K562 (cell line): ENCODE data around the gene RAP2B. TPM values are rescaled to one million over a fixed set of nuclear protein-coding genes. Genes with fewer than 3 reads are reported as not detected.

Experiments
- ATAC-seq: fragments of 200-7000 bp; cut with Tn5 transposase; 3 replicates; pipeline ENCODE4 v1.9.1; 2020; ENCODE audit warnings: moderate library complexity
- BruUV-seq: library from RNA; stranded (reverse); fragments of 400-500 nt; replicated peaks from 2 replicates; lab custom pipeline; 2021; lab: Mats Ljungman, UMichigan
- CTCF ChIA-PET: fragments of 300-600 bp; formaldehyde crosslinking; extraction: SDS; loops from one replicate; lab custom pipeline; 2021; ENCODE audit warnings: low intra/inter-chr PET ratio; lab: Yijun Ruan, JAX
- POLR2A ChIA-PET: fragments of 300-600, 350-650 bp; sonication (Branson Sonifier 250); formaldehyde crosslinking; extraction: SDS; loops from one replicate; lab custom pipeline; 2021; ENCODE audit warnings: antibody characterized with exemption, inconsistent platforms; lab: Yijun Ruan, JAX
- DNase-seq, 4 experiments: peaks; one replicate each; pipeline versions ENCODE4 v3.0.0 to v3.0.0-alpha.2; 2011 to 2018; ENCODE audit warnings: low spot score in 3 of 4, mixed read lengths in 3 of 4; ENCODE audit errors: extremely low read depth in 1 of 4
- FAIRE-seq: peaks from 2 replicates; lab custom pipeline; 2011; peaks lifted over from hg19 to GRCh38; lab: Jason Lieb, UNC
- H2AFZ ChIP-seq: 2 replicates; pipeline ENCODE4 v1.6.0; 2011; ENCODE audit warnings: low read depth, low read length, control low read depth, inconsistent platforms
- H3K27ac ChIP-seq: fragments of 200-600 bp; 3 replicates; pipeline ENCODE4 v1.8.0; 2011; ENCODE audit warnings: low read depth, mild to moderate bottlenecking, control low read depth, inconsistent platforms, low read length, moderate library complexity, mixed read lengths; ENCODE audit errors: extremely low read depth
- H3K27me3 ChIP-seq, 2 experiments: fragments of 300-600 bp in 1 of 2; 2 replicates in 1 of 2; 3 replicates in 1 of 2; pipeline versions ENCODE4 v1.6.0 to v1.8.0; 2011; ENCODE audit warnings: inconsistent platforms in 2 of 2, low read length in 2 of 2, mild to moderate bottlenecking in 1 of 2, mixed read lengths in 1 of 2, moderate library complexity in 1 of 2; ENCODE audit not compliant: control insufficient read depth in 2 of 2, insufficient read depth in 2 of 2
- H3K36me3 ChIP-seq: fragments of 300-600 bp; 3 replicates; pipeline ENCODE4 v1.8.0; 2011; ENCODE audit warnings: mild to moderate bottlenecking, low read length, inconsistent platforms; ENCODE audit not compliant: control insufficient read depth, insufficient read depth
- H3K4me1 ChIP-seq, 2 experiments: fragments of 200-600 bp in 1 of 2; replicated peaks in 1 of 2; 2 replicates in 1 of 2; 3 replicates in 1 of 2; pipeline versions ENCODE4 v1.5.1 to v1.8.0; 2011; ENCODE audit warnings: inconsistent platforms in 2 of 2, low read length in 2 of 2, mild to moderate bottlenecking in 1 of 2, mixed read lengths in 1 of 2, moderate library complexity in 1 of 2; ENCODE audit not compliant: control insufficient read depth in 2 of 2, insufficient read depth in 2 of 2
- H3K4me2 ChIP-seq: 2 replicates; pipeline ENCODE4 v1.6.1; 2011; ENCODE audit warnings: low read length, control low read depth, inconsistent platforms, mixed read lengths; ENCODE audit not compliant: insufficient read depth
- H3K4me3 ChIP-seq: fragments of 200-600 bp; sonication (generic), shearing (Covaris generic); 2 replicates; pipeline ENCODE4 v1.5.1; 2016; ENCODE audit warnings: control low read depth, inconsistent platforms
- H3K79me2 ChIP-seq: fragments of 200-600 bp; 3 replicates; pipeline ENCODE4 v1.8.0; 2011; ENCODE audit warnings: low read length, inconsistent platforms; ENCODE audit not compliant: control insufficient read depth, insufficient read depth
- H3K9ac ChIP-seq, 2 experiments: 2 replicates each; pipeline versions ENCODE4 v1.6.0 to v1.6.1; 2011; ENCODE audit warnings: low read depth in 2 of 2, low read length in 2 of 2, control low read depth in 1 of 2, inconsistent platforms in 1 of 2, mild to moderate bottlenecking in 1 of 2, mixed read lengths in 1 of 2; ENCODE audit not compliant: insufficient read depth in 1 of 2
- H3K9me1 ChIP-seq: one replicate; pipeline ENCODE4 v1.6.0; 2011; ENCODE audit warnings: inconsistent platforms, mild to moderate bottlenecking, low read length, moderate library complexity; ENCODE audit not compliant: control insufficient read depth, insufficient read depth
- H3K9me3 ChIP-seq: replicated peaks from 2 replicates; pipeline ENCODE4 v1.5.1; 2011; ENCODE audit warnings: low read depth, low read length, inconsistent platforms; ENCODE audit not compliant: control insufficient read depth, insufficient read depth
- H4K20me1 ChIP-seq: replicated peaks from 2 replicates; pipeline ENCODE4 v1.6.1; 2011; ENCODE audit warnings: low read length, inconsistent platforms, mixed read lengths; ENCODE audit not compliant: control insufficient read depth, insufficient read depth
- ARID2 ChIP-seq: fragments of 450-650 bp; IDR thresholded peaks from 2 replicates; pipeline ENCODE4 v1.6.1; 2017; ENCODE audit warnings: antibody characterized with exemption, mild to moderate bottlenecking
- BACH1 ChIP-seq: fragments of 200-800 bp; sonication (Bioruptor generic); IDR thresholded peaks from 2 replicates; pipeline ENCODE4 v1.6.1; 2016; ENCODE audit warnings: missing genetic modification characterization, missing compliant biosample characterization
- CBX8 ChIP-seq: fragments of 200-600 bp; sonication (generic); IDR thresholded peaks from 2 replicates; pipeline ENCODE4 v1.6.1; 2012; ENCODE audit warnings: borderline replicate concordance, mixed run types, low read depth, mild to moderate bottlenecking, moderate library complexity, mixed read lengths, low read length, control low read depth, inconsistent platforms; ENCODE audit not compliant: poor library complexity, severe bottlenecking; ENCODE audit errors: extremely low read depth
- CEBPG ChIP-seq, 3 experiments: fragments of 200-800 bp in 1 of 3; sonication (Bioruptor generic) in 1 of 3; sonication (generic) in 1 of 3; formaldehyde crosslinking in 1 of 3; IDR thresholded peaks in 2 of 3; conservative IDR thresholded peaks in 1 of 3; 2 replicates each; pipeline versions ENCODE4 v1.6.1 to v1.8.0; 2016 to 2022; ENCODE audit warnings: missing compliant biosample characterization in 2 of 3, missing genetic modification characterization in 2 of 3, mild to moderate bottlenecking in 1 of 3, missing genetic modification reagents in 1 of 3
- CHD1 ChIP-seq: fragments of 200-600 bp; sonication (generic); IDR thresholded peaks from one replicate; pipeline ENCODE4 v1.6.1; 2012; ENCODE audit warnings: mild to moderate bottlenecking, moderate library complexity, low read length, inconsistent platforms
- DIDO1 ChIP-seq: fragments of 450-650 bp; IDR thresholded peaks from 2 replicates; pipeline ENCODE4 v1.6.1; 2016; ENCODE audit warnings: low read depth, missing biosample characterization, missing genetic modification characterization
- ELF4 ChIP-seq: fragments of 450-650 bp; formaldehyde crosslinking; IDR thresholded peaks from 2 replicates; pipeline ENCODE4 v1.4.0; 2022; ENCODE audit warnings: missing genetic modification characterization
- EWSR1 ChIP-seq: fragments of 450-650 bp; IDR thresholded peaks from 2 replicates; pipeline ENCODE4 v1.6.1; 2018; ENCODE audit warnings: borderline replicate concordance, mild to moderate bottlenecking, low read depth, moderate library complexity; ENCODE audit not compliant: partially characterized antibody
- KAT2B ChIP-seq: IDR thresholded peaks from one replicate; pipeline ENCODE4 v1.6.1; 2012; ENCODE audit warnings: low read depth, mild to moderate bottlenecking, control low read depth, inconsistent platforms, low read length, moderate library complexity
- MCM3 ChIP-seq: fragments of 450-650 bp; IDR thresholded peaks from 2 replicates; pipeline ENCODE4 v1.6.1; 2016
- MTF1 ChIP-seq: fragments of 250-450 bp; sonication (Bioruptor Pico); IDR thresholded peaks from 2 replicates; pipeline ENCODE4 v1.9.0; 2021; ENCODE audit warnings: moderate library complexity, mild to moderate bottlenecking, inconsistent platforms, borderline replicate concordance
- NCOA6 ChIP-seq: fragments of 450-650 bp; IDR thresholded peaks from 2 replicates; pipeline ENCODE4 v1.6.1; 2017; ENCODE audit warnings: mild to moderate bottlenecking
- RBFOX2 ChIP-seq: fragments of 200-400 bp; formaldehyde crosslinking; IDR thresholded peaks from 2 replicates; pipeline ENCODE4 v1.6.1; 2017; ENCODE audit warnings: low read depth, mild to moderate bottlenecking, low read length, moderate library complexity
- RBM14 ChIP-seq: fragments of 200-400 bp; formaldehyde crosslinking; IDR thresholded peaks from 2 replicates; pipeline ENCODE4 v1.6.1; 2018; ENCODE audit warnings: low read depth, mild to moderate bottlenecking, low read length, moderate library complexity, borderline replicate concordance; ENCODE audit not compliant: insufficient read depth
- SAP30 ChIP-seq: fragments of 200-600 bp; sonication (generic); IDR thresholded peaks from 2 replicates; pipeline ENCODE4 v1.6.1; 2012; ENCODE audit warnings: borderline replicate concordance, low read depth, mild to moderate bottlenecking, moderate library complexity, low read length, control low read depth, inconsistent platforms; ENCODE audit not compliant: insufficient read depth, poor library complexity, severe bottlenecking
- SIN3B ChIP-seq: fragments of 450-650 bp; IDR thresholded peaks from 2 replicates; pipeline ENCODE4 v1.6.1; 2017; ENCODE audit warnings: low read depth, mild to moderate bottlenecking, moderate library complexity
- TOE1 ChIP-seq, 2 experiments: fragments of 450-650 bp in 1 of 2; sonication (generic) in 1 of 2; formaldehyde crosslinking in 1 of 2; IDR thresholded peaks; 2 replicates each; pipeline versions ENCODE4 v1.7.1 to v1.8.0; 2016 to 2022; ENCODE audit warnings: borderline replicate concordance in 2 of 2, mild to moderate bottlenecking in 2 of 2, antibody characterized with exemption in 1 of 2, inconsistent platforms in 1 of 2, low read depth in 1 of 2, missing genetic modification reagents in 1 of 2, moderate library complexity in 1 of 2
- ZC3H4 ChIP-seq: sonication (generic); formaldehyde crosslinking; IDR thresholded peaks from 2 replicates; pipeline ENCODE4 v1.9.0; 2021; ENCODE audit warnings: missing genetic modification reagents, borderline replicate concordance
- WGBS: fragments of 100-300 bp; shearing (Covaris generic); methylation state at CpG from one replicate; pipeline ENCODE4 v1.1.6; 2016; ENCODE audit warnings: low coverage, mixed read lengths; ENCODE audit not compliant: insufficient coverage; ENCODE audit errors: missing lambda C conversion rate; 5-methylcytosine and 5-hydroxymethylcytosine counted together
- in situ Hi-C: fragments of 300-500 bp; cut with MboI; formaldehyde crosslinking; loops from 4 replicates; pipeline ENCODE4 v1.15.0; 2018; ENCODE audit warnings: inconsistent platforms, mixed read lengths
- intact Hi-C: fragments of 100-400 bp; cut with micrococcal nuclease; formaldehyde crosslinking; loops from 2 replicates; pipeline ENCODE4 v1.14.2; 2022
- polyA plus RNA-seq, 8 experiments: library from polyadenylated mRNA; depleted of rRNA in 4 of 8; stranded (reverse) in 5 of 8; unstranded in 3 of 8; fragments of >200 nt; fragmentation: Nextera tagmentation in 2 of 8; fragmentation: Illumina TruSeq in 1 of 8; extraction: Ambion mirVana in 2 of 8; extraction: Trizol in 1 of 8; gene quantifications; 2 replicates each; pipeline versions ENCODE4 v1.2.1 to v1.2.3, GENCODE V29; 2011 to 2014; ENCODE audit warnings: inconsistent platforms in 1 of 8, missing spikeins in 1 of 8
- total RNA-seq, 7 experiments: library from RNA; depleted of rRNA in 6 of 7; stranded (reverse); fragments of >200 nt in 6 of 7; fragmentation: Illumina TruSeq in 2 of 7; extraction: Trizol in 2 of 7; gene quantifications; 2 replicates each; pipeline versions ENCODE4 v1.2.1 to v1.2.3, GENCODE V29; 2011 to 2021; ENCODE audit warnings: low replicate concordance in 1 of 7
- TF ChIP-seq, protein P1 (sequence below): fragments of 250-450 bp; sonication (Bioruptor Pico); IDR thresholded peaks from 2 replicates; pipeline ENCODE4 v1.5.0; 2021
- TF ChIP-seq, protein P2 (sequence below): fragments of 450-650 bp; formaldehyde crosslinking; IDR thresholded peaks from 2 replicates; pipeline ENCODE4 v1.4.0; 2020; ENCODE audit warnings: mild to moderate bottlenecking, moderate library complexity

Gene RAP2B
- total and polyA plus RNA-seq, 9 of the 15 experiments (the other 6 are each of a cell fraction or from before 2014, with no cell fraction given) = 9.4 to 31.2 (median 15.8) TPM

DNA sequence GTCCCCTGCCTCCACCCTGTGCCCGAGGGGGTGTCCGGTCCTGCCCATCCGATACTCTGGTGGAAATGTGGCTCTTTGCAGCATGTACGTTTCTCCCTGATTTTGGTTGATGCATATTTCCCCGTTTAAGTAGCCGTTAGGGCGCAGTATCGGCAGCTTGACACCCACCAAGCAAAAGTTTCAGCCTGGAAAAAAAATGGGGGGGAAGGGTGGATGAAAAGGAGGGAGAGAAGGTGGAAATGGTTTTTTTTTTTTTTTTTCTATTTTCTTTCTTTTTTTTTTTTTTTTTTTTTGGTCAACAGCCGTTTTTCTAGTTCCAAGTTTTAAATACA is 1.3 kb downstream of the RAP2B start:
- no TSS peak for BruUV-seq
- peaks cover 13 to 24% of the 10 kb centered on the region in 2 experiments; a peak in 4 of 5 replicates for H3K4me1 ChIP-seq
- no peaks in the 10 kb centered on the region for H3K9me3 ChIP-seq
- POLR2A ChIA-PET = interaction anchor here (1.1 kb wide), 1 partner anchor 9 kb away, joined by 3 read pairs; no protein-coding TSS in a partner anchor
- CTCF ChIA-PET = interaction anchor here (1.1 kb wide), 1 partner anchor 9 kb away, joined by 3 read pairs; no protein-coding TSS in a partner anchor
- H3K79me2 ChIP-seq = peaks cover 64% of the 10 kb centered on the region
- intact Hi-C loops = loop anchor here (10.0 kb wide), 2 partner anchors 601 to 889 kb away; no protein-coding TSS in a partner anchor
- 2% methylated on average over 9 of the region's 9 CpGs for WGBS
- peak overlapping the region; percentile 84 to 99 for H3K9ac ChIP-seq
- peak overlapping the region; percentile 88 for H3K4me3 ChIP-seq
- peak in 2 of 4 experiments; percentile 32 to 53 for DNase-seq
- FAIRE-seq = no peak
- peak; percentile 4 for ATAC-seq
- no peak overlapping the region; the same call in 1 of the 2 replicates for H2AFZ ChIP-seq
- H4K20me1 ChIP-seq = no peaks in the 10 kb centered on the region; the same call in 1 of the 2 replicates
- H3K36me3 ChIP-seq = peaks cover 34% of the 10 kb centered on the region
- in situ Hi-C loops = no loop called here
- H3K27me3 ChIP-seq = no peaks in the 10 kb centered on the region
- no peaks in the 10 kb centered on the region for H3K9me1 ChIP-seq
- H3K27ac ChIP-seq = peak overlapping the region; percentile 84
- peak overlapping the region; percentile 95 for H3K4me2 ChIP-seq
- no peak for TF ChIP-seq ELF4 (CRISPR knock-in tag)
- TF ChIP-seq CEBPG (CRISPR knock-in tag; IDR thresholded peaks at IDR 0.05) = no peak
- no peak for TF ChIP-seq CEBPG (tag; conservative IDR thresholded peaks at IDR 0.05 in 1 of 2, IDR thresholded peaks at IDR 0.05 in 1 of 2)
- no peak for TF ChIP-seq RBM14
- TF ChIP-seq MCM3 = no peak
- TF ChIP-seq SIN3B = no peak
- no peak for TF ChIP-seq BACH1
- no peak for TF ChIP-seq CHD1
- no peak for TF ChIP-seq TOE1 (IDR thresholded peaks at IDR 0.05; ENCODE audit: borderline replicate concordance)
- no peak for TF ChIP-seq TOE1 (CRISPR knock-in tag; IDR thresholded peaks at IDR 0.05; ENCODE audit: borderline replicate concordance, low read depth)
- TF ChIP-seq MTF1 (CRISPR knock-in tag) = no peak
- TF ChIP-seq, protein P1, sequence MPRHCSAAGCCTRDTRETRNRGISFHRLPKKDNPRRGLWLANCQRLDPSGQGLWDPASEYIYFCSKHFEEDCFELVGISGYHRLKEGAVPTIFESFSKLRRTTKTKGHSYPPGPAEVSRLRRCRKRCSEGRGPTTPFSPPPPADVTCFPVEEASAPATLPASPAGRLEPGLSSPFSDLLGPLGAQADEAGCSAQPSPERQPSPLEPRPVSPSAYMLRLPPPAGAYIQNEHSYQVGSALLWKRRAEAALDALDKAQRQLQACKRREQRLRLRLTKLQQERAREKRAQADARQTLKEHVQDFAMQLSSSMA (CRISPR knock-in tag) = no peak
- no peak for TF ChIP-seq KAT2B
- no peak for TF ChIP-seq NCOA6
- no peak for TF ChIP-seq ZC3H4
- no peak for TF ChIP-seq EWSR1
- TF ChIP-seq DIDO1 (tag) = no peak
- TF ChIP-seq RBFOX2 = no peak
- TF ChIP-seq CBX8 = no peak
- TF ChIP-seq, protein P2, sequence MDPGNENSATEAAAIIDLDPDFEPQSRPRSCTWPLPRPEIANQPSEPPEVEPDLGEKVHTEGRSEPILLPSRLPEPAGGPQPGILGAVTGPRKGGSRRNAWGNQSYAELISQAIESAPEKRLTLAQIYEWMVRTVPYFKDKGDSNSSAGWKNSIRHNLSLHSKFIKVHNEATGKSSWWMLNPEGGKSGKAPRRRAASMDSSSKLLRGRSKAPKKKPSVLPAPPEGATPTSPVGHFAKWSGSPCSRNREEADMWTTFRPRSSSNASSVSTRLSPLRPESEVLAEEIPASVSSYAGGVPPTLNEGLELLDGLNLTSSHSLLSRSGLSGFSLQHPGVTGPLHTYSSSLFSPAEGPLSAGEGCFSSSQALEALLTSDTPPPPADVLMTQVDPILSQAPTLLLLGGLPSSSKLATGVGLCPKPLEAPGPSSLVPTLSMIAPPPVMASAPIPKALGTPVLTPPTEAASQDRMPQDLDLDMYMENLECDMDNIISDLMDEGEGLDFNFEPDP (CRISPR knock-in tag) = no peak
- TF ChIP-seq SAP30 = no peak
- TF ChIP-seq ARID2 = no peak
